Endometrium (tissue), 2 donors: ENCODE measurements around the gene ITIH4.

ENCODE experiments used
- FAIRE-seq: peaks from 2 replicates; lab custom pipeline; 2012; peaks lifted over from hg19 to GRCh38; lab: Jason Lieb, UNC
- donor health status: control.
- donor health status: control.

ITIH4 gene

GRCh38 chr3:52831500-52832301 is 1.2 kb upstream of the ITIH4 start:
- no peak for FAIRE-seq

- no peak for FAIRE-seq
Measured at GRCh38 chr3:52829906-52830463, 487 bp downstream of the ITIH4 start.

- no peak for FAIRE-seq
Measured at GRCh38 chr3:52829482-52829881, 990 bp downstream of the ITIH4 start.

- FAIRE-seq = no peak
Measured at GRCh38 chr3:52827866-52828376, 2.6 kb downstream of the ITIH4 start.

GRCh38 chr3:52827441-52827840 is 3.0 kb downstream of the ITIH4 start:
- no peak for FAIRE-seq

GRCh38 chr3:52824037-52824436 is 6.4 kb downstream of the ITIH4 start:
- no peak for FAIRE-seq

- FAIRE-seq = no peak
Measured at GRCh38 chr3:52822363-52822762, 8.1 kb downstream of the ITIH4 start.

GRCh38 chr3:52820736-52821135 is 9.7 kb downstream of the ITIH4 start:
- no peak for FAIRE-seq

- no peak for FAIRE-seq
Measured at GRCh38 chr3:52819936-52820335, 10.5 kb downstream of the ITIH4 start.

- FAIRE-seq = no peak
Measured at GRCh38 chr3:52817860-52818259, 12.6 kb downstream of the ITIH4 start.

- no peak for FAIRE-seq
Measured at GRCh38 chr3:52817221-52817620, 13.3 kb downstream of the ITIH4 start.

GRCh38 chr3:52816654-52817053 is 13.8 kb downstream of the ITIH4 start:
- FAIRE-seq = no peak

GRCh38 chr3:52816199-52816598 is 14.3 kb downstream of the ITIH4 start:
- no peak for FAIRE-seq

- FAIRE-seq = no peak
Measured at GRCh38 chr3:52813810-52814209, 16.7 kb downstream of the ITIH4 start.

GRCh38 chr3:52811452-52812011 is 18.9 kb downstream of the ITIH4 start:
- no peak for FAIRE-seq

- FAIRE-seq = no peak
Measured at GRCh38 chr3:52810923-52811322, 19.5 kb downstream of the ITIH4 start.

GRCh38 chr3:52809662-52810377 is 20.7 kb downstream of the ITIH4 start:
- FAIRE-seq = no peak

- FAIRE-seq = no peak
Measured at GRCh38 chr3:52809149-52809548, 21.3 kb downstream of the ITIH4 start.

GRCh38 chr3:52805270-52806039 is 25.0 kb downstream of the ITIH4 start:
- FAIRE-seq = no peak

- FAIRE-seq = no peak
Measured at GRCh38 chr3:52801839-52802238, 28.6 kb downstream of the ITIH4 start.

GRCh38 chr3:52800079-52800478 is 30.4 kb downstream of the ITIH4 start:
- FAIRE-seq = no peak

GRCh38 chr3:52798978-52799476 is 31.4 kb downstream of the ITIH4 start:
- FAIRE-seq = no peak
